Endometrium (tissue), 2 donors: Measurements from ENCODE around the gene CEP162.
"Not testable (repeated sequence)": the region's sequence is repeated elsewhere in the genome, so short reads cannot be mapped to it uniquely, and the experiment has no call there.

Experiments
- FAIRE-seq: peaks from 2 replicates; lab custom pipeline; 2012; peaks lifted over from hg19 to GRCh38; lab: Jason Lieb, UNC
- donor health status: control.
- donor health status: control.

Gene CEP162

GRCh38 chr6:84141521-84141920 lies 85.9 kb downstream of the CEP162 start:
- FAIRE-seq, result no peak

DNA sequence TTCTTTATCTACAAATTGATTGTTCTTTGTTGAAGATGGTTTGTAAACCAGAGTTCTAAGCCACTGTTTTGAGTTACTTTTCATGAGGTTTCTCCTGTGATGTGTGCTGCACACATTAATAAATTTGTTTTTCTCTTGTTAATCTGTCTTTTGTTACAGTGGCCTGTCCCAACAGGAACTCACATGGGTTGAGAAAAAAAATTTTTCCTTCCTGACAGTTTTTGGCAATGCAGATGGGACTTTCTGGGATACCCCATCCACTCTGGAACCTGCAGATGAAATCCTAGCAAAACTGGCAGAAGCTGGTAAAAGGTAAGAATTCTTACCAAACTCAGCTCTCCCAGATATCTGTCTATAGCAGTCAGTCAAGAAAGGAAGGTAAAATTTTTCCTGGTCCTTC lies 88.1 kb downstream of the CEP162 start:
- FAIRE-seq, result no peak

DNA sequence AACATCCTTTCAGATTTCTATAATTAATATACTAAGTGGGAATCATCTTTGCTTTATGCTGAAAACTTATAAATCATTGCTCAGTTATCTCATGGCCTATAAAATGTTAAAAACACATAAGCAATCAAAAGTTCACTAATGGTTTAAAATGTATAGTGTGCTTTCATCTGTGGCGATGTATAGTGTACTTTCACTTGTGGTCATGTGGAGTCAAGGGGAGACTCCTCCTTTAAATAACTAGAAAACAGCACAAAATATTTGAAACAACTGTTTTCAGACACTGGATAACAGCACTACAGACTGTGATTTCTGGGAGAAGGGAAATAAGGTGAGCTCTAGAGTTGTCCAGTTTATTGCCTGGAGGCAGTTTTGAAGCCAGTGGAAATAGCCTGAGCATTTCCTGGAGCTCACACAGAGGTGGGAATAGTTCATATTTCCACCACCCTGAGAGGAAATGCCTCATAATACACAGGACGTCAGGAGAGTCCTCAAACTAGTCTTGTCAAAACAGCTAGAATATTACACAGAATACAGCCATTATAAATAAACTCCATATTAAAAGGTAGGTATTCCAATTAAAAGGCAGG lies 89.4 kb downstream of the CEP162 start:
- no peak for FAIRE-seq

DNA sequence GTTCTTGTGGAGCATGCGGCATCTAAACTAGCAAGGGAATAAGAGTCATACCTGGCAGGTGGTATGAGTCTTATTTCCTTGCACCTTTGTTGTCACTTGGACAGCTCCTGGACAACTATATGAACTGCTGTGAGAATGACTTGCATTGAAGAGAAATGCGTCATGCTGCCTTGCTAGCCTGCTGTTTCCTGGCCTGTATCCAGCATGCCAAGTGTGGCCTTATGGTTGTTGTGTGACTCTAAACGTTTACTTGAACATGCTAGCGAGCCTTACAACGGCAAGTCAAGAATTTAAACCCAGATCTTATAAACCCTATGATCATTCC lies 90.4 kb downstream of the CEP162 start:
- no peak for FAIRE-seq

GRCh38 chr6:84136364-84137050 lies 90.9 kb downstream of the CEP162 start:
- FAIRE-seq, result no peak

DNA sequence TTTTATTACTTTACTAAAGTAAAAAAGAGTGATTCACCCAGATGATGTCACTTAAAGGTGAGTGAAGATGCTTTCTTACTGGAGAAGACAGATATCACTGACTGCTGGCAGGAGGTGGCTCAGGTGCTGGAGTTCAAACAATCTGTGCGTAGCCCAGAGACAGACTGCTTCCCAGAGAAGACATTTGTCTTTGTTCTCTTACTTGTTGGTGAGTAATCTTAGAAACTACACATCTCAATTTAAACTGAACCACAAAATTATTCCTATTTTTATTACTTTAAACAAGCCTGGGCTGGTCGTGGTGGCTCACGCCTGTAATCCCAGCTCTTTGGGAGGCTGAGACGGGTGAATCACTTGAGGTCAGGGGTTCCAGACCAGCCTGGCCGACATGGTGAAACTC lies 92.2 kb downstream of the CEP162 start:
- no peak for FAIRE-seq

DNA sequence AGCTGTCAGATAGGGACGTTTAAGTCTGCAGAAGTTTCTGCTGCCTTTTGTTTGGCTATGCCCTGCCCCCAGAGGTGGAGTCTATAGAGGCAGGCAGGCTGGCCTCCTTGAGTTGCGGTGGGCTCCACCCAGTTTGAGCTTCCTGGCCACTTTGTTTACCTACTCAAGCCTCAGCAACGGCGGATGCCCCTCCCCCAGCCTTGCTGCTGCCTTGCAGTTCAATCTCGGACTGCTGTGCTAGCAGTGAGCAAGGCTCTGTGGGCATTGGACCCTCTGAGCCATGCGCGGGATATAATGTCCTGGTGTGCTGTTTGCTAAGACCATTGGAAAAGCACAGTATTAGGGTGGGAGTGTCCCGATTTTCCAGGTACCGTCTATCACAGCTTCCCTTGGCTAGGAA lies 94.1 kb downstream of the CEP162 start:
- FAIRE-seq, result not testable (repeated sequence)

- not testable (repeated sequence) for FAIRE-seq
Measured at GRCh38 chr6:84129588-84129987, 97.9 kb downstream of the CEP162 start.

GRCh38 chr6:84123186-84123585 lies 104.3 kb downstream of the CEP162 start:
- no peak for FAIRE-seq

DNA sequence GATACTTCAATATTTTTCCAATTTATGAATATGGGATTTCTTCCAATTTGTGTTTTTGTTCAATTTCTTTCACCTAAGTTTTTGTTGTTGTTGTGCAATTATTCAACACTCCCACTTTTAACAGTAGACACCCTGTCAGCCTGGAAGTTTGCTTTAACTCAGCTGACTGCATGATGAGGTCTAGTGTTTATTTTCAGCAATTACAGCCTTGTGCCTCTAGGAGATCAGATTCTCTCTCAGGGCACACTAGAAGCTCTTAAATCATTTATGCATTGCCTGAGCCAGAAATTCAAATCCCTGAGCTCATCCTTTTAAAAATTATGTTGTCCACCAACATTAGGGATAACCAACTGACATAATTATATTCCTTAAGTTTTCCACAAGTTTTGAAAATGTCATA lies 108.2 kb downstream of the CEP162 start:
- no peak for FAIRE-seq

DNA sequence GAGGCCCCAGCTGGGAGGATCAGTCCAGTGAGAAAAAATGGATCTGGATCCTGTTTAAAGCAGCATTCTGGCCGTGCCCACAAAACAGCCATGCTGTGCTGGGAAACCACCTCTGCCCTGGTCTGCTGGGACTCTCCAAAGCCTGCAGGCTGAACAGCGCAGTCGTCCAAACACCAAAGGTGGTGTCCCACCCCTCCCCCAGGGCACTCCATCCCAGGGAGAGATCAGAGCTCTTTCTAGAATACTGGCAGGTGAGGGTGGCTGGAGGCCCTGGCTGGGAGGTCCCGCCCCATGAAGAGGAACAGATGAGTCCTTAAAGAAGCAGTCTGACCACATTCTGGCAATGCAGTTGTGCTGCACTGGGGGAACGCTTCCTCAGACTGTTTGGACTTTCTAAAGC lies 109.3 kb downstream of the CEP162 start:
- FAIRE-seq, result no peak

- FAIRE-seq, result not testable (repeated sequence)
Measured at GRCh38 chr6:84114933-84115594, 112.4 kb downstream of the CEP162 start.

- not testable (repeated sequence) for FAIRE-seq
Measured at GRCh38 chr6:84111351-84111750, 116.1 kb downstream of the CEP162 start.

DNA sequence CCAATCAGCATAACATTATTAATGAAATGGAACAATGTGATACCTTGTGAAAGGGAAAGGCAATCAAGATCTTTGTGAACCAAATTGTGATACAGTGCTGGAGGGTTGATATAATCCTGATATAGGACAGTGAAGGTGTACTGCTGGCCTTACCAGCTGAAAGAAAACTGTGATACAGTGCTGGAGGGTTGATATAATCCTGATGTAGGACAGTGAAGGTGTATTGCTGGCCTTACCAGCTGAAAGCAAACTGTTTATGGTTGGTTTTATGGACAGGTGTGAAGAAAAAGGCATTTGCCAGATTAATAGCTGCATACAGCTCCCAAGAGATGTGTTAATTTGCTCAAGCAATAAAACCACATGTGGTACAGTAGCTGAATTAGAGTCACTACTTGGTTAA lies 119.9 kb downstream of the CEP162 start:
- no peak for FAIRE-seq

GRCh38 chr6:84105215-84105924 lies 122.1 kb downstream of the CEP162 start:
- FAIRE-seq, result not testable (repeated sequence)

- no peak for FAIRE-seq
Measured at GRCh38 chr6:84103029-84103428, 124.4 kb downstream of the CEP162 start.

- no peak for FAIRE-seq
Measured at GRCh38 chr6:84095156-84095555, 132.3 kb downstream of the CEP162 start.

DNA sequence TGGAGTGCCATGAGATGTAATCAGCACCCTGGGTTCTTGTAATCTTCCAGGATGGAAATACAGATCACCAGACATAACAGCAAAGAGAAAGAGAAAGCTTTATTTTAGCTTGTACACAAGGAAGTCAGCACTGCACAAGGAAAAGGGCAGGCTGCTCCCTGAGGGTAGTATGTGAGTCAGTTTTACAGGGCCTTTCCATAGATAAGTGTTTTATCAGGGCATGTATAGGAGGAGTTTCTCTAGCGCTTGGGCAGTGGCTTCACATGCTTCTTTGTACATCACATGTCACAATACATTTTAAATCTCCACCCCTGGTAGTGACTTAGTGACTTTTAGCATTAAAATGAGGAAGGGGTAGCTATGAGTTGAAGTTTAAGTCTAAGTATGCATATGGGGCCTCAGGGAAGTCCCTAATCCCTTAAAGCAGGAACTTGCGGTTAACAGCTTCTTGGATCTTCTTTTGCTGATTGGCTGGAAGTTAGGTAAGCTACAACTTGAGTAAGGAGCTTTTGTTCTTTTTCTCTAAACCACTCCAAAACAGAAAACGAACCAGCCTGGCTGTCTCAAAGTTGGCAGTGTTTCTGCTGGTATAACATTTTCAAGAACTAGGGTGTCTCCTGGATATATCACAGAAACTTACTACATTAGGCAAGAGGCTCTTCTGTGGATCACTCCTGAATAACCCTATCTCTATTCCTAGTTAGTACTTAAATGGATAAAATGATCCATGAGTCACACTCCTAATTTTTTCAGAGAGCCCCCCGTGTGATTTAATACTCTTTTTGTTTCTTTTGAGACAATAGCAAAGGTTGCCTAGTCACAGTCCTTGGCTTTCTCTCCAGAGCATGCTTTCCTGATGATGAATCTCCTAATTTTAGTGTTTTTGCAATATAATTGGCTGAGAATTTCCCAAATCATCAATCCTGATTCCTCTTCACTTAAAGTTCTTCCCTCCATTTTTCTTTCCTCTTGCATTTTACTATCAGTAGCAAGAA lies 133.7 kb downstream of the CEP162 start:
- FAIRE-seq, result no peak

GRCh38 chr6:84089552-84089951 lies 137.9 kb downstream of the CEP162 start:
- no peak for FAIRE-seq

GRCh38 chr6:84089081-84089480 lies 138.4 kb downstream of the CEP162 start:
- no peak for FAIRE-seq

- FAIRE-seq, result no peak
Measured at GRCh38 chr6:84086545-84087429, 140.7 kb downstream of the CEP162 start.
